ENCODE measurements around the gene ATR.
"Not testable (repeated sequence)": the region's sequence is repeated elsewhere in the genome, so short reads cannot be mapped to it uniquely, and the experiment has no call there.

ATR gene

DNA sequence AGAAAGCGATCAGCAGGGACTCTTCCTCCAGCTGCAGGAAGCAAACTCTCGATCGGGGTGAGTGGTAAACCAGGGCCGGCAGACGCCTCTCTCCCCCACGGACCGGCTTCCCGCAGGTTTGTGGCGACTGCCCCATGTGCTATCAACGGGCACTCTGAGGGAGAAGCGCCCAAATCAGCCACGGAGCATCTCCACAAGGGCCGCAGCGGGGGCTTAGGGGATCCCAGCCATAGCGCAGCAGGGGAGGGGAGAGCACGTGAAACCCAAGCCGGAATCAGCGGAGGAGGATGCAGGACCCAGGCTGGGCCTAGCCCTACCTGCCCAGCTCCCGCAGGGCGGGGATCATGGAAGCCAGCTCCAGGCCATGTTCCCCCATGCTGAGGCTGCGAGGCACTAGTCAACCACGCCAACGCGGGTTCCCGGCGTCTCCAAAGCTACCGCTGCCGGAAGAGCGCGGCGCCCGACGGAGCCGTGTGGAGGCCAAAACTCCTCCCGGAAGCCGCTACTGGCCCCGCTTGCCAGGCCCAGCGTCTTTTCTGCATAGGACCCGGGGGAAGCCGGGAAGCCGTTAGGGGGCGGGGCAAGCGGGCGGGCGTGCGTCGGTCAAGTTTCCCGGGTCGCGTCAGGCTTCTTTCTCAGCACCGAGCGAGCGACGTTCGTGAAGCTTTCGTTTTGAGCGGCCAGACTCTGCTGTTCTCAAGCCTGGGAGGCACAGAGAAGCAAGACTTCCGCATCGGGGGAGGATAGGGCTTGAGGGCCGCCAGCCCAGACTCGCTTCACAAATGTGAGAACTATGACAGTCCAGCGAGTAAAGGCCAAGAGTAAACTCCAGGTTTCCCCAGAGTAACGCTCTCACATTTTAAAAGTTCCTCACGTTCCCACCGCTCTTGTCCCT is at the start of gene ATR:
ATR (minus strand) TSS at position 405 of the 895 bp plus-strand sequence; CDS start at position 376, 29 bp downstream.
- DNase-seq, result peak; percentile 97

DNA sequence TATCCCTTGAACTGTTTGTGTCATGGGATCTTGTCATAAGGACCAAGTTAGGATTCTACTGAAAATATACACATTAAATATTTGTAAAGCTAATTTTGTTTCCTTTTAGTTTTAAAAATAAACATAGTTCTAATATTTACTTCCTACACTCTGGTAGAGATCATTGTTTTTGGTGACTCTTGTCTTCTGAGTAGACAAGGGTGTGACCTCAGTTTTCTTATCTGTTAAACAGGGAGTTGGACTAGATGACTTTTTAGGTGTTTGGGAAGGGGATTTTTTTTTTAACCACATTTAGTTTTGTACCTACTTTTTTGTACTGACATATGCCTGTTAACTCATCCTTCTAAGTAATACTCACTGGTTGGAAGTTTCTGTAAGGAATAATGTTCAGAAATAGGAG is 48.4 kb upstream of the ATR start:
- no peak for DNase-seq

DNA sequence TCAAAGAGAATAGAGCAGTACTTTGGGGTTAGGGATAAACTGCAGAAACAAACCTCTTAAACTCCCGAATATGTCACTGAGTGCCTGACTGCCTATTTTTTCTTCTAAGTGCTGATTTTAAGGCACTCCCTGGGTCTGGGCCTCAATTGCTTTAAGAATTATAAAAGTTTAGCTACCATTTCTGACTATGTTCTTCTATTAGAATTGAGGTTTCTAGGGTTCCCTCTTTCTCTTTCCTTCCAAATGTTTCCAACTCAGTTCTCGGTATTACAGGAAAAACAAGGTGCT is 46.6 kb upstream of the ATR start:
- DNase-seq, result no peak

DNA sequence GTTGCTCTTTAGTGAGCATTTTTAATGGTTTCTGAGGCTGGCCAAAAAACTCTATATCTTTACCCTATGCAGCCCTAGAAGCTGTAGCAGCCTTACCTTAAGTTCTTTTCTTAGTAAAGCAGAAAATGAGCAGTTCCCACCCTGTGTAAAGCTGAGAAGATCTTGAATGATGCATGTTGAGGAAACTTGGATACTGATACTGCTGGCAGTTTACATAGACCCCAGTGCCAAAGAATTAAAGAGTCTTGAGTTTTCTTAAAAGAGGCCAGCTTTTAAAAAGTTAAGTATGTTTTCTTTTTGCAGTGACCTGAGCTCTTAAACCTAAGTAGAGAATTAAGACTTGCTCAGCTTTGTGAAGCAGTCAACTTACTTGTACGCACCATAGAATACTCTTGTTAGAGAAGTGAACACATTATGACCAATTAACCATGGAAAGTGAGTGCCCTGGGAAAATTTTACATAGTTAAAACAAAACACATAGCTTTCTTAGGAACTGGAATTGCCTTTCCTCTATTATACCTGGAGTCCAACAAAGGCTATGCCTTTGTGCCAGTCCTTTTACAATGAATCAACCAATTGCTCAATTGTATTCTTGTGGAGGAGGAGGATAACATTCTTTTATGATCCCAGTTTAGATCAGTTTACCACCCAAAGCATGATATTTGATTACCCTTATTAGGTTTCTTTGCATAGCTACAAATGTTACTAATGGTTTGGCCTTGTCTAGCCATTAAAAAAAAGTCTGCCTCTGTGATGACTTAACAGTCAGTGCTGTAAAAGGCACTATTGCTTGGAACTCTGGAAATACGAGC is 46.0 kb upstream of the ATR start:
- DNase-seq, result no peak

GRCh38 chr3:142623194-142623593 is 44.7 kb upstream of the ATR start:
- DNase-seq, result no peak

- DNase-seq, result no peak
These were observed 43.9 kb upstream of the ATR start for GRCh38 chr3:142622405-142622804.

DNA sequence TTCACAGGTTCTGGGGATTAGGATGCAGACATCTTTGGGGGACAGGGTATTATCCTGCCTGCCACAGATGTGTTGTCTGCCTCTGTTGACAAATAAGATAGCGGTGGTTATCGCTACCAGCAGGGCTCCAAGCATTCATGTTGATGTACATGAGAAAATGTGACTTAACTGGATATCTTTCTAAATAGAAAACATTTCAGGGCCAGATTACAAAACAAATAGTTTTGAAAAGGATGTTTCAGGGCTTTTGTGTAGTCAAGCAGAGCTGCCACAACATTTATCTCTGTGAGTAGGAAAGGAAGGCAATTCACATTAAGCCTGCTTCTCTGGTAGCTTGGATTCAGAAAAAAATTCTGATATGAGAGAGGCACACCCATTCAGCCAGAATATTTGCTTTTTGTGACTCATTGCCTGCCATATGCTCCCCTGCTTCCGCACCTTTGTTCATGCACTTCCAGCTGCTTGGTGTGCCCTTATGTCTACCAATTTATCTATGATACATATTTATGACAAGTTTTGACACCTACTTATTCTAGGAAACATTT is 40.5 kb upstream of the ATR start:
- DNase-seq, result peak; percentile 53

DNA sequence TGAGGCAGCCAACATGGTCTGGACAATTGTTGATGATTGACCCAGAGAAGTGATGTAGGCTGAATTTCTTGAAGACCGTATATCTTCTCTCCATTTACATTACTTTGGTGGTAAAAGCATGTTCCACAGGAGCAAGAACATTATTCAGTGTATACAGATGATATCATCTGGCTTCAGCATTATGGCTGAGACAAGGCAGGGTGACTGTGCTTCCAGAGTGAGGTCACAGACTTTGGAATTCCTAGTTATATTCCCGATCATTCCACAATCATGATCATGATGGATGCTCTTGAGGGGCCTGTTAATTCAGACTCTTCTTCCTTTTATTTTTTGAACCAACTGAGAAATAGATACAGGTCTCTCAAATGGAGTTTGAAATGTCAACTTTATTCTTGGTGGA is 36.6 kb upstream of the ATR start:
- DNase-seq, result no peak

GRCh38 chr3:142614059-142614626 is 35.6 kb upstream of the ATR start:
- DNase-seq, result no peak

- no peak for DNase-seq
These were observed 35.0 kb upstream of the ATR start for GRCh38 chr3:142613491-142613890.

DNA sequence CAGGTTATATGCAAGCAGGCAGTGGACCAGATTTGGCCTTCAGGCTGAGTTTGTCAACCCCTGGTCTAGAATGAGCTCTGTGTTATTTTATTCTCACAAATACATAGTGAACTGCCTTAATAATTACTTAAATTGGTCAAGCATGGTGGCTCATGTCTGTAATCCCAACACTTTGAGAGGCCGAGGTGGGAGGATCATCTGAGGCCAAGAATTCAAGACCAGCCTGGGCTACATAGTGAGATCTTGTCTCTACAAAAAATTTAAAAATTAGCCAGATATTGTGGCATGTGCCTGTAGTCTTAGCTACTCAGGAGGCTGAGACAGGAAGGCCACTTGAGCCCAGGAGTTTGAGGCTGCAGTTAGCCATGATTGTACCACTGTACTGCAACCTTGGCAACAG is 32.7 kb upstream of the ATR start:
- DNase-seq, result no peak

DNA sequence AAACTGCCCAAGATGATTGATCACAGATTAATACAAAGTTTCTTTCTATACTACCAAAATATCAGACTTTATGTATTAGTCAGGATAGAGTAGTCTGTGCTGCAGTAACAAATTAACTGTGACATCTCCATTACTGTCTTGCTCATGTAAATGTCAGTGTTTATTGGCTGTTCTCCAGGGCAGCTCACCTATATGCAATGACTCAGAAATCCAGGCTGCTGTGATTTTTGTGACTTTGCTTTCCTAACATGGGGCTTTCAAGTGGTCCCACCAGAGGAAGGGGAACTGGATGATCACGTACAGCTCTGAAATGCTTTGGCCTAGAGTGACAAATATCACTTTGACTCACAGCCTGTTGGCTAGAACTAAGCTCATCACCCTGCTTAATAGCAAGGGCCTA is 30.6 kb upstream of the ATR start:
- no peak for DNase-seq

GRCh38 chr3:142608631-142609030 is 30.1 kb upstream of the ATR start:
- no peak for DNase-seq

DNA sequence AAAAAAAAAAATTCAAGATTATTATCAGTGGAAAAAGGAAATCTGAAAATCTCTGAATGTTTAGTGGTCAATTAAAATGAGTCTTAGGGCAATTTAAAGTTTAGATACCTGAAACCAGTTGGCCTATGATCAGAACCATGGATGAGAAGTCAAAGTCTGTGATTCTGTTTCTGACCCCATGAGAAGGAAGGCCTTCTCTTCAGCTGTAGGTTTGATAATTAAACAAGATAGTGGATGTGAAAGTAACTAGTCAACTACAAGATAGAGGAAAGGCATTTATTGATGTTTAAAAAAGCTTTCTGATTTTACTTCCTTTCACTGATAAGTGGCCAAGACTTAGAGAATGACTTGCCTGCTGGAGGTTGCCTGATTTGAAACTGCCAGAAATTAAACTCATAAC is 26.4 kb upstream of the ATR start:
- DNase-seq, result no peak

GRCh38 chr3:142603386-142603705 is 24.8 kb upstream of the ATR start:
- DNase-seq, result not testable (repeated sequence)

DNA sequence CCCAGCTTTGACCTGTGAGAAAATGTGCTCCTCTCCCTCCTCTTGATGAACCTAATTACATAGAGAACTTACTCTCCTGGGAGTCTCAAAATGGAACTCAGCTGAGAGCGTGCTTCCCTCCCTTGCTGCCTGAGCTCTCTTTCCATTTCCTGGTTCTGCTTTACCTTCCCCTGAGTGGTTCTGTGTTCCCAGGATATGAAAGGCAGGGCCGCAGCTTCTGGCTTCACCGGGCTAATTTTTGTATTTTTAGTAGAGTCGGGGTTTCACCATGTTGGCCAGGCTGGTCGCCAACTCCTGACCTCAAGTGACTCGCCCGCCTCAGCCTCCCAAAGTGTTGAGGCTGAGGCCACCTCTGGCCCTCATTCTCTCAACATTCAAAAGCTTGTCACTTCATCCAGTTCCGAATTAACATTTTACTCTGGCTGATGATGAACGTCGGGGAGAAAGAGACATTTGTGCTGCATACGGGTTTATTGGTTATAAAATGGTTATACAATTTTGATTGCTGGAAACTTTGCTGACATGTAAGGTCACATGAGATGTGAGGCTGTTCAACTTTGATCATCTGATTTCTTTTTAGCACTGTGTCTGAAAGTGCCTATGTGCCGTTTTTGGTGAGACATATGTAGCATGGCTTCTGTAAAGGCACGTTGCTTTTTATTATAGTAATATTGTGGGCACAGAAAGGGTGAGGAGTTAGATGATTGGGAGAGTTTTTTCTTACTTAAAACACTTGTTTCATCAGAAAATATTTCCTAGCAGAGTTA is 24.3 kb upstream of the ATR start:
- DNase-seq, result no peak

DNA sequence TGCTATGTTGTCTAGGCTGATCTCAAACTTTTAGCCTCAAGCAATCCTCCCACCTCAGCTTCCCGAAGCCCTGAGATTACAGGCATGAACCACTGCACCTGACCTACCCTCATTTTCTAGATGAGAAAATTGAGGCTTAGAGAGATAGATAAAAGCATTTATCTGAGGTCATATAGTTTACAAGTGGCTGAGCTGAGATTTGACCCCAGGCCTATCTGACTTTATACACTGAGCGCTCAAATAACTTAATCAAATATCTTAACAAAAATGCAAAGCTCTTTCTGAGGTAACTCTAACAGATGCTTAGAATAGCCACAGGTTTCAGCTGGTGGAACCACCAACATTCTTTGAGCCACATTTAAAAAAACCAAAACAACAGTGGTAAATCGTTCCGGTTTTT is 23.2 kb upstream of the ATR start:
- DNase-seq, result no peak

GRCh38 chr3:142597906-142598305 is 19.4 kb upstream of the ATR start:
- DNase-seq, result no peak

GRCh38 chr3:142596726-142597088 is 18.2 kb upstream of the ATR start:
- no peak for DNase-seq

DNA sequence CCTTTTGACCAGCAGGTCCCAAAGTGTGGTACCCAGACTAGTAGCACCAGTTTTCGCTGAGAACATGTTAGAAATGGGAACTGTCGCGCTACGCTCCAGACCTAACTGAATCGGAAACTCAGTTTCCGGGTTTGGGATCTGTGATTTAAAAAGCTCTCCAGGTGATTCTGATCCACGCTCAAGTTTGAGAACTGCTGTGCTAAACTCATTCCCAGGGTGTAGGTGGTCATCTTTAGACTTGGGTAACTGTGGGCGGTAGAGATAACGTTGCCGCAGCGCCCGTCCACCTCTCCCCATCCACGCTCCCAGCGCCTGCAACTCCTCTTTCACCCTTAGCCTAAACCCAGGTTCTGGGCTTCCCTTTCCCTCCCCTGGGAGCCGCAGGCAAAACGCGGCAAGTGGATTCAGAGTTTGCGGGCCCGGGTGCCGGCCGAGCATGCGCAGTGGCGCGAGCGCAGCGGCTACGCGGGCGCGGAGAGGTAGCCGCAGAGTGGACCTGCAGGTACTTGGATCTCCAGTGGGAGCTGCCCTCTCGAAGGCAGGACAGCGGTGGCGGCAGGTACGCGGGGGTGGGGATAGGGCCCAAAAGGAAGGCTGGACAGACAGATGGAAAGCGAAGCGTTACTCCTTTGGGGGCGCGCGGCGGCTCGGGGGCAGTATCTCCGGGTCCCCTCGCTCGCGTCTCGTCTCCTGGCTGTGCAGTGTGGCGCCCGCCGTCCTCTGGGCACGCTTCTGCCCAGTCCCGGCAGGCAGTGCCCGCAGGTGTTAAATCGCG is 17.6 kb upstream of the ATR start, which contains the start of gene PLS1:
PLS1 (plus strand) TSS at position 443 of the 775 bp plus-strand sequence. CDS start 67,845 bp downstream, outside the sequence.
- peak; percentile 96 for DNase-seq

DNA sequence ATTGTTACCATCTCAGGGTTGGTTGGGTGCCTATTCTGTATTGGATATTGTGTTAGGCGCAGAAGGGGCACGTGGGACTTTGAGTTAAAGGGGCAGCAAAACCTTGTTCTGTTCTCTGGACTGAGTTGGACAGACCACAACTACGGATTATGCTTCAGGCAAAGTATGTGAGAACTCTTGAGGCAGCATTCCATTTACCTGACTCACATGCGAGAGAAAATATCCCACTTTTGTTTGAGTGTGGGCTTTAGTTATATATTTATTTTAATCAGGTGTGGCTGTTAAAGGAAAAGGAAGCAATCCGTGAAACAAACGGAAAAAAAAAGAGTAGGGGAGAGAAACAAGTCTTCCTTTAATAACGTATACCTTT is 17.0 kb upstream of the ATR start:
- no peak for DNase-seq

DNA sequence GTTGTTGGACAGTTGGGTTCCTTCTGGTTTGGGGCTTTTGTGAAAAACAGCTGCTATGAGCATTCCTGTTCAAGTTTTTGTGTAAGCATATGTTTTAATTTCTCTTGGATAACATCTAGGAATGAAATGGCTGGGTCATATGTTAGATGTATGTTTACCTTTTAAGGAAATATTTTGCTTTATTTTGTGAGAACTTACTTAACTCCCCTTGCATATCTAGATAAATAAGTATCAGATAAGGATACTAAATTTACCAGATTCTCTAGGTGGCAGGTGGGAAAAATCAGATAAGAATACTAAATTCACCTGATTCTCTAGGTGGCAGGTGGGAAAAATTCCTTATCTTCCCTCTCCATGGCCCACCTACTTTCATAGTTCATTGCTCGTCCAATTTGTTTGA is 16.6 kb upstream of the ATR start:
- no peak for DNase-seq

All from NCI-H1436 (cell line).